HL-60 (cell line): ENCODE measurements around the gene ZBP1.

Experiments
- CTCF ChIP-seq: IDR thresholded peaks from one replicate; pipeline ENCODE4 v1.5.1; 2011; ENCODE audit warnings: low read length, control low read depth, inconsistent platforms; ENCODE audit not compliant: insufficient read depth
- POLR2AphosphoS5 ChIP-seq: IDR thresholded peaks from 2 replicates; pipeline ENCODE4 v1.6.1; 2012; ENCODE audit warnings: low read depth

GRCh38 chr20:57613481-57613921, 6.7 kb downstream of the ZBP1 start:
- TF ChIP-seq CTCF (no peak), POLR2AphosphoS5 (no peak)
